Endothelial cell of umbilical vein (primary cell): Measurements from ENCODE around the gene SUV39H2. TPM values are rescaled to one million over a fixed set of nuclear protein-coding genes. Genes with fewer than 3 reads are reported as not detected.
A peak's percentile ranks its signal among the peaks of the same experiment; 100 is the strongest.

Experiments
- BruUV-seq: library from RNA; stranded (reverse); fragments of 400-500 nt; replicated peaks from 2 replicates; lab custom pipeline; 2021; lab: Mats Ljungman, UMichigan
- CTCF ChIA-PET: fragments of 300-600, 350-600 bp; sonication (Branson Sonifier 250); formaldehyde crosslinking; loops from one replicate; lab custom pipeline; 2021; ENCODE audit warnings: antibody characterized with exemption, inconsistent platforms; lab: Charles Lee
- POLR2A ChIA-PET: fragments of 300-600, 350-600 bp; sonication (Branson Sonifier 250); formaldehyde crosslinking; loops from one replicate; lab custom pipeline; 2021; ENCODE audit warnings: antibody characterized with exemption, inconsistent platforms; lab: Charles Lee
- DNase-seq: peaks from one replicate; pipeline ENCODE4 v3.0.0-alpha.2; 2011; ENCODE audit warnings: low read depth, low spot score
- FAIRE-seq: peaks from 2 replicates; lab custom pipeline; 2011; peaks lifted over from hg19 to GRCh38; lab: Jason Lieb, UNC
- H2AFZ ChIP-seq: 2 replicates; pipeline ENCODE4 v1.6.0; 2012; ENCODE audit warnings: low read depth, low read length, control low read depth, inconsistent platforms
- H3K27ac ChIP-seq: 2 replicates; pipeline ENCODE4 v1.5.1; 2011; ENCODE audit warnings: low read depth, mild to moderate bottlenecking, control low read depth, low read length, moderate library complexity; ENCODE audit not compliant: insufficient read depth
- H3K27me3 ChIP-seq, 2 experiments: 2 replicates each; pipeline versions ENCODE4 v1.6.0 to v1.6.1; 2011; ENCODE audit warnings: low read length in 2 of 2, mixed read lengths in 1 of 2; ENCODE audit not compliant: control insufficient read depth in 2 of 2, insufficient read depth in 2 of 2
- H3K36me3 ChIP-seq, 2 experiments: 2 replicates in 1 of 2; 3 replicates in 1 of 2; pipeline ENCODE4 v1.5.1; 2011; ENCODE audit warnings: low read length in 2 of 2, mild to moderate bottlenecking in 1 of 2, moderate library complexity in 1 of 2; ENCODE audit not compliant: control insufficient read depth in 2 of 2, insufficient read depth in 2 of 2; ENCODE audit errors: extremely low read depth in 1 of 2
- H3K4me1 ChIP-seq: 3 replicates; pipeline ENCODE4 v1.5.1; 2011; ENCODE audit warnings: mild to moderate bottlenecking, low read length; ENCODE audit not compliant: control insufficient read depth, insufficient read depth; ENCODE audit errors: extremely low read depth
- H3K4me2 ChIP-seq: 2 replicates; pipeline ENCODE4 v1.6.1; 2011; ENCODE audit warnings: low read length, control low read depth, mixed read lengths; ENCODE audit not compliant: insufficient read depth
- H3K4me3 ChIP-seq, 3 experiments: fragments of 200-600 bp in 1 of 3; sonication (generic), shearing (Covaris generic) in 1 of 3; replicated peaks in 1 of 3; 2 replicates each; pipeline ENCODE4 v1.5.1; 2011 to 2016; ENCODE audit warnings: control low read depth in 3 of 3, low read length in 3 of 3, mild to moderate bottlenecking in 2 of 3, inconsistent platforms in 1 of 3, low read depth in 1 of 3, moderate library complexity in 1 of 3; ENCODE audit not compliant: insufficient read depth in 1 of 3
- H3K79me2 ChIP-seq: 2 replicates; pipeline ENCODE4 v1.6.0; 2012; ENCODE audit warnings: low read length, inconsistent platforms; ENCODE audit not compliant: control insufficient read depth, insufficient read depth
- H3K9ac ChIP-seq: replicated peaks from 2 replicates; pipeline ENCODE3; 2011; ENCODE audit warnings: low read length, control low read depth; ENCODE audit not compliant: insufficient read depth; ENCODE audit errors: extremely low read depth
- H3K9me1 ChIP-seq: replicated peaks from 3 replicates; pipeline ENCODE4 v1.6.0; 2011; ENCODE audit warnings: mild to moderate bottlenecking, low read length; ENCODE audit not compliant: control insufficient read depth, insufficient read depth; ENCODE audit errors: extremely low read depth
- H3K9me3 ChIP-seq: replicated peaks from 2 replicates; pipeline ENCODE4 v1.5.1; 2012; ENCODE audit warnings: low read length, inconsistent platforms; ENCODE audit not compliant: control insufficient read depth, insufficient read depth
- H4K20me1 ChIP-seq: replicated peaks from 2 replicates; pipeline ENCODE3; 2011; ENCODE audit warnings: mild to moderate bottlenecking, low read length; ENCODE audit not compliant: control insufficient read depth, insufficient read depth; ENCODE audit errors: extremely low read depth
- CTCF ChIP-seq, 2 donors: IDR thresholded peaks; 1 replicate in 1 of 2; 2 replicates in 1 of 2; pipeline ENCODE4 v1.5.1; 2011; ENCODE audit warnings: low read length in 2 of 2, mild to moderate bottlenecking in 2 of 2, moderate library complexity in 2 of 2, control low read depth in 1 of 2, inconsistent platforms in 1 of 2, low read depth in 1 of 2; ENCODE audit not compliant: insufficient read depth in 1 of 2; ENCODE audit errors: extremely low read depth in 1 of 2
- EZH2 ChIP-seq: IDR thresholded peaks from 2 replicates; pipeline ENCODE4 v1.6.1; 2012; ENCODE audit warnings: borderline replicate concordance, low read depth, mild to moderate bottlenecking, moderate library complexity, low read length, inconsistent platforms; ENCODE audit not compliant: severe bottlenecking
- FOS ChIP-seq: IDR thresholded peaks from 2 replicates; pipeline ENCODE4 v1.6.1; 2011; ENCODE audit warnings: mild to moderate bottlenecking, low read length, moderate library complexity, borderline replicate concordance; ENCODE audit not compliant: insufficient read depth
- GATA2 ChIP-seq: IDR thresholded peaks from 2 replicates; pipeline ENCODE4 v1.7.0; 2011; ENCODE audit warnings: low read depth, mild to moderate bottlenecking, moderate library complexity, mixed read lengths, low read length; ENCODE audit not compliant: insufficient read length, insufficient read depth
- JUN ChIP-seq: IDR thresholded peaks from 2 replicates; pipeline ENCODE4 v1.6.1; 2011; ENCODE audit warnings: borderline replicate concordance, low read depth; ENCODE audit not compliant: insufficient read length, insufficient read depth
- MAX ChIP-seq: IDR thresholded peaks from 2 replicates; pipeline ENCODE4 v1.6.1; 2011; ENCODE audit not compliant: insufficient read depth, insufficient read length
- MYC ChIP-seq: IDR thresholded peaks from one replicate; pipeline ENCODE4 v1.6.1; 2011; ENCODE audit warnings: mild to moderate bottlenecking, low read depth, low read length
- POLR2A ChIP-seq: IDR thresholded peaks from 2 replicates; pipeline ENCODE4 v1.6.1; 2012; ENCODE audit warnings: low read depth, mild to moderate bottlenecking, control low read depth, low read length
- POLR2AphosphoS5 ChIP-seq: IDR thresholded peaks from 2 replicates; pipeline ENCODE4 v1.6.1; 2012; ENCODE audit warnings: low read depth, mild to moderate bottlenecking, control low read depth, low read length, moderate library complexity; ENCODE audit not compliant: insufficient read depth
- dilution Hi-C: fragments of 300-500 bp; cut with MboI; formaldehyde crosslinking; loops from one replicate; pipeline ENCODE4 v1.15.0; 2019; ENCODE audit warnings: low sequenced_read_pairs; ENCODE audit not compliant: extremely low pct_ligation_motif_present
- intact Hi-C: fragments of 100-400 bp; cut with micrococcal nuclease; formaldehyde crosslinking; loops from one replicate; pipeline ENCODE4 v1.10.0; 2022
- polyA plus RNA-seq, 4 experiments: library from polyadenylated mRNA; depleted of rRNA in 3 of 4; stranded (reverse) in 3 of 4; unstranded in 1 of 4; fragments of >200 nt; gene quantifications; 2 replicates each; pipeline versions ENCODE4 v1.2.1 to v1.2.3, GENCODE V29; 2011 to 2012; ENCODE audit warnings: missing spikeins in 1 of 4
- total RNA-seq: library from RNA; stranded (reverse); gene quantifications from 2 replicates; pipeline ENCODE4 v1.2.3, GENCODE V29; 2021

Gene SUV39H2
- total and polyA plus RNA-seq, 2 donors (not counting 3 experiments of a cell fraction or from before 2014, with no cell fraction given), result 5.7 to 29.9 TPM

GRCh38 chr10:14880229-14880628 lies 1.6 kb downstream of the SUV39H2 start:
- ChIA-PET POLR2A (no interaction called here), CTCF (interaction anchor here (1.8 kb wide), 1 partner anchor 10 kb away, joined by 5 read pairs; no protein-coding TSS in a partner anchor)
- Histone ChIP-seq H3K27me3 (no peaks in the 10 kb centered on the region), H3K27ac (no peak overlapping the region), H3K9me1 (no peaks in the 10 kb centered on the region), H3K4me3 (peak overlapping the region; percentile 88 to 97 (median 90)), H3K4me2 (peak overlapping the region; percentile 93), H3K4me1 (peaks cover 20% of the 10 kb centered on the region), H2AFZ (no peak overlapping the region), H4K20me1 (no peaks in the 10 kb centered on the region), H3K9me3 (no peaks in the 10 kb centered on the region), H3K79me2 (peaks cover 71% of the 10 kb centered on the region), H3K36me3 (peaks cover 0 to 2% of the 10 kb centered on the region in 2 experiments), H3K9ac (no peak overlapping the region)
- DNase-seq (peak; percentile 12), FAIRE-seq (no peak)
- TF ChIP-seq CTCF (IDR thresholded peaks at IDR 0.05; ENCODE audit: extremely low read depth in 1 of 2, insufficient read depth in 1 of 2, low read depth in 1 of 2, low read length in 2 of 2) (no peak), FOS (no peak), MAX (no peak)
- dilution Hi-C loops, result no loop called here
- TSS peak; percentile 31 for BruUV-seq
- intact Hi-C loops, result no loop called here

GRCh38 chr10:14884082-14884481 lies 5.4 kb downstream of the SUV39H2 start:
- Histone ChIP-seq H2AFZ (no peak overlapping the region), H3K9me1 (no peaks in the 10 kb centered on the region), H3K4me2 (no peak overlapping the region), H4K20me1 (peaks cover 3% of the 10 kb centered on the region), H3K4me3 (no peak overlapping the region), H3K9me3 (no peaks in the 10 kb centered on the region), H3K36me3 (peaks cover 0 to 5% of the 10 kb centered on the region in 2 experiments), H3K9ac (no peak overlapping the region), H3K27me3 (no peaks in the 10 kb centered on the region), H3K27ac (no peak overlapping the region), H3K4me1 (peaks cover 12% of the 10 kb centered on the region), H3K79me2 (peaks cover 88% of the 10 kb centered on the region)
- no peak for TF ChIP-seq MYC
- no peak for TF ChIP-seq EZH2
- TF ChIP-seq POLR2A, result no peak
- TF ChIP-seq MAX, result no peak
- TF ChIP-seq FOS, result no peak
- TF ChIP-seq GATA2, result no peak
- TF ChIP-seq JUN, result no peak
- no peak for TF ChIP-seq POLR2AphosphoS5
- intact Hi-C loops (no loop called here), dilution Hi-C loops (no loop called here)
- ChIA-PET CTCF (no interaction called here), POLR2A (no interaction called here)
- no TSS peak for BruUV-seq
- no peak for FAIRE-seq
- no peak for DNase-seq
